HG02571 (cell line): ENCODE data around the gene MED25.

Experiments used
- ATAC-seq: cut with Tn5 transposase; IDR thresholded peaks from one replicate; pipeline ENCODE4 v1.9.1; 2021; ENCODE audit warnings: mild to moderate bottlenecking, moderate library complexity; ENCODE audit not compliant: unreplicated experiment

Gene MED25

GRCh38 chr19:49798574-49798973, 19.5 kb upstream of the MED25 start:
- no peak for ATAC-seq

DNA sequence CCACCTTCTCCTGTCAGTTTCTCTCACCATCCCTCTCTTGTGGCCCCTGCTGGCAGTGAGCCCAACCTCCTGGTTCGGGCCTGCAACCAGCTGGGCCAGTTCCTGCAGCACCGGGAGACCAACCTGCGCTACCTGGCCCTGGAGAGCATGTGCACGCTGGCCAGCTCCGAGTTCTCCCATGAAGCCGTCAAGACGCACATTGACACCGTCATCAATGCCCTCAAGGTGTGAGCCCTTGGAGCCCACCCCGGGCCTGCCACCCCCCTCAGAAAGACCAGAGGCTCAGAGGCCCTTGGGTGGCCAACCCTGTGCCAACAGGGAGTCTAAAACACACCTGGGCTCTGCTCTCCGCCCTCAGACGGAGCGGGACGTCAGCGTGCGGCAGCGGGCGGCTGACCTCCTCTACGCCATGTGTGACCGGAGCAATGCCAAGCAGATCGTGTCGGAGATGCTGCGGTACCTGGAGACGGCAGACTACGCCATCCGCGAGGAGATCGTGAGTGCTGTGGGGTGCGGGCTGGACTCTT, 18.8 kb upstream of the MED25 start:
- ATAC-seq, result no peak

GRCh38 chr19:49799798-49800376, 18.2 kb upstream of the MED25 start:
- no peak for ATAC-seq

- ATAC-seq, result no peak
Observed at GRCh38 chr19:49800771-49801170, 17.3 kb upstream of the MED25 start.

DNA sequence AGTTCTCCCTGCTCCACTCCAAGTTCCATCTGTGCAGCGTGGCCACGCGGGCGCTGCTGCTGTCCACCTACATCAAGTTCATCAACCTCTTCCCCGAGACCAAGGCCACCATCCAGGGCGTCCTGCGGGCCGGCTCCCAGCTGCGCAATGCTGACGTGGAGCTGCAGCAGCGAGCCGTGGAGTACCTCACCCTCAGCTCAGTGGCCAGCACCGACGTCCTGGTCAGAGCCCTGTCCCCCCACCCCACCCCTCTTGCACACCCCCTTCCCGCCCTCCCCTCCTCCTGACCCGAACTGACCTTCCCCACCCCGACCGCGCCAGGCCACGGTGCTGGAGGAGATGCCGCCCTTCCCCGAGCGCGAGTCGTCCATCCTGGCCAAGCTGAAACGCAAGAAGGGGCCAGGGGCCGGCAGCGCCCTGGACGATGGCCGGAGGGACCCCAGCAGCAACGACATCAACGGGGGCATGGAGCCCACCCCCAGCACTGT, 16.6 kb upstream of the MED25 start:
- no peak for ATAC-seq

- no peak for ATAC-seq
Observed at GRCh38 chr19:49801966-49802661, 16.0 kb upstream of the MED25 start.

GRCh38 chr19:49802836-49803528, 15.1 kb upstream of the MED25 start:
- no peak for ATAC-seq

DNA sequence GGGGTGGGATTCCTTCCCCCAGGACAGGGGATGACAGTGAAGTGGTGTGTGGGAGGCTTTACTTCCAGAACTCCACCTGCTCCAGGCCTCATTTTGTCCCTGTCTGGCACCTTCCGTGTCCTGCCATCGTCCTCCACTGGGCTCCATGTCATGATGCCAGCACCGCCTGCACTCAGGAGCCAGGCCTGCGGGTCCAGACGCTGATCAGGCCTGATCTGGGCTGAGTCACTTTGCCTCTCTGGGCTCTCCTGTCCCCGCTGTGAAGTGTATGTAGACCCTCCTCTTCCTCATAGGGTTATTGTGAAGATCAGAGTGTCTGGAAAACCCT, 14.6 kb upstream of the MED25 start:
- ATAC-seq, result no peak

DNA sequence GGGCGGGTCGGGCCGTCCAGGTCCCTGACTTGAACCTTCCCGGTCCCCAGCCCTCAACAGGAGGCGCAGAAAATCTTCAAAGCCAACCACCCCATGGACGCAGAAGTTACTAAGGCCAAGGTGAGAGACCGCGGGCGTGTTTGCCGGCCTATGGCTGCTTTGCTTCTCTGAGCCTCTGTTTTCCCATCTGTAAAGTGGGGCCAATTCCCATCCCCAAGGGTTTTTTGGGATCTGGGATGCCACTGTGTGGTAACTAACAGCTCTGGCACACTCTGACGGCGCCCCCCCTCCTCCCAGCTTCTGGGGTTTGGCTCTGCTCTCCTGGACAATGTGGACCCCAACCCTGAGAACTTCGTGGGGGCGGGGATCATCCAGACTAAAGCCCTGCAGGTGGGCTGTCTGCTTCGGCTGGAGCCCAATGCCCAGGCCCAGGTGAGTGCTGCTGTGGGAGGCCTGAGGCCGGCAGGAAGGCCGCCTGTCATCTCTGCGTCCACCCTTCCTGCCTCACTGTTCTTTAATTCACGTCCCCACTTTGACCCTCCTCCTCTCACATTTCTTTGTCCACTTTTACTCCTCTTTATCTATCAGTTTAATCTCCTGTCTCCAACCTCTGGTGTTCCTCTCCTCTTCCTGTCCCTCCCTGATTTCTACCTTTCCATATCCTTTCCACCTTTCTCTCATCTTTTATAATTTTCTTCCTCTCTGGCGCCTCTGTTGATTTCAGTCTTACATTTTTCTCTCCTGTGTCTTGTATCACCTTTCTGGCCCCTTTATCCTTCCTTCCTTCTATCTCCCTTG, 12.1 kb upstream of the MED25 start:
- ATAC-seq, result no peak

DNA sequence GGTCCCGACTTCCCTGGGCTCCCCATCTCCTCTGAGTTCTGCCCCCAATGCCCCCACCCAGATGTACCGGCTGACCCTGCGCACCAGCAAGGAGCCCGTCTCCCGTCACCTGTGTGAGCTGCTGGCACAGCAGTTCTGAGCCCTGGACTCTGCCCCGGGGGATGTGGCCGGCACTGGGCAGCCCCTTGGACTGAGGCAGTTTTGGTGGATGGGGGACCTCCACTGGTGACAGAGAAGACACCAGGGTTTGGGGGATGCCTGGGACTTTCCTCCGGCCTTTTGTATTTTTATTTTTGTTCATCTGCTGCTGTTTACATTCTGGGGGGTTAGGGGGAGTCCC, 11.5 kb upstream of the MED25 start:
- no peak for ATAC-seq

GRCh38 chr19:49807058-49807903, 10.8 kb upstream of the MED25 start:
- ATAC-seq, result no peak

DNA sequence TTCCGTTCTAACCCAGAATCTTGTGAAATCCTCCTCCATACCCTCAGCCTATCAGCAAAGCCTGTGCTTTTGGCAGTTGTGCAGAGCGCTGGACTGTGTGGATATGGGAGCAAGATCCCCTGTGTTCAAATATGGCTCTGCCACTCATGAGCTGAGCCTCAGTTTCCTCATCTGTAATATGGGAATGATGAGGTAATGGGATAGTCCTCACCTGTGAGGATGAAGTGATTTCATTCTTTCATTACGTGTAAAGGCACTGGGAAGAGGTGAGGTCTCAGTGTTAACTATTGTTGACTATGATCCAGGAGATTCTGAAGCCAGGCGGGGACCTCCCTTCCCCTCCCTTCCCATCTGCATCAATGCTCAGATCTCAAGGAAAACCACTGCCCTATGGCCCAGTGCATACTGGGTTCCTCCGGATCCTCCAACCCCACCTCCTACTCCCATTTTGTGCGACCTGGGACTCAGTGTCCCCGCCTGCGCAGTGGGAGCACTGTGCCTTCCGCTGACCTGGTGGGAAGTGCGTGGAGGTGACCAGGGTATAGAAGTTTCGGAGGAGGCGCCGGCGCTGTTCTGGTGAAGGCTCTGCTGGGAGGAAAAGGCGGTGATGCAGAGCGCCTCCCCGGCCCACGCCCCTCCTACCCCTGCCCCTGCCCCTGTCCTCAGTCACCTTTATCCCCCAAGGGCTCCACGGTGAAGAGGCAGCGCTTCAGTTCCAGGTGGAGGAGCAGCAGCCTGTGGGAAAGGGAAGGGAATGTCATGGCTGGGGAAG, 10.0 kb upstream of the MED25 start:
- no peak for ATAC-seq

GRCh38 chr19:49808711-49809159, 9.4 kb upstream of the MED25 start:
- ATAC-seq, result no peak

GRCh38 chr19:49809160-49809940, 8.7 kb upstream of the MED25 start:
- no peak for ATAC-seq

DNA sequence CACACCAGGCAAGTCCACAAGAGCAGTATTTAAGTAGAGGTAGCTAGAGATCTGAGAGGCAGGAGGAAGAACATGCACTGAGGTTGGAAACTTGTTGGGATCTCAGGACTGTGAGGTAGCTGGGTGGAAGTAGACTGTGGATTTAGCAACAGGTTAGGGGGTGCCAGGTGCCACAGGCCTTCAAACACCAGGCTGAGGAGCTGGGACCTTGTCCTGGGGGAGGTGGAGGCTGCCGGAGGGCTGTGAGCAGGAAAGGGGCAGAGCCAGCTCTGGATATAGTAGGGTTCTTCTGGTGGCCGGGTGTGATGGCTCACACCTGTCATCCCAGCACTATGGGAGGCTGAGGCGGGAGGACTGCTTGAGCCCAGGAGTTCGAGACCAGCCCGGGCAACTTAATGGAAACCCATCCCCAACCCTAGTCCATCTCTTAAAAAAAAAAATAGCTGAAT, 8.1 kb upstream of the MED25 start:
- ATAC-seq, result no peak

GRCh38 chr19:49811328-49811727, 6.8 kb upstream of the MED25 start:
- no peak for ATAC-seq

DNA sequence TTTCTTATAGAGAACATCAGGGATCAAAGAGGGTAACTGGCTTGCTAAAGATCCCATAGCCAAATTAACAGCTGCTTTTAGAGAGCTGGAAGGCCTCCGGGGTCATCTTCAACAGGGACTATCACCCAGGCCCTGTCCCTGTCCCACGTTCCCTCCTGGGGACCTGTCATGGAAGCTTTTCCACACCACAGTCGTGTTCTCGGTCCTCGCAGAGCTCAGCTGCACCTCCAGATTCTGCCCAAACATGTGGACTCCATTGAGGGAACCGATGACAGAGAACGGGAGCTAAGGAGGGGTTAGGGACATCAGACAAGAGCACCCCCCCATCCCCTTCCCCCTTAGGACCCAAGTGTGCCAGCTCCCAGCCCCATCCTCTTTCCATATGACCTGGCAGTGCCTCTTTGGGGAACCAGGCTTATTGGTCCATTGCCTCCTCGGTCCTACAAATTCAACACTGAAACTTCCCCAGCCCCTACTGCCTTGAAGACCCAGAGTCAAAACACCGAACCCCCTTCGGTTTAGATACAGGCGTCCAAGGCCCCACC, 5.6 kb upstream of the MED25 start:
- no peak for ATAC-seq
